Limb (tissue), 2 donors: ENCODE data around the gene TMEM121.

ENCODE experiments used
- DNase-seq, 2 donors: peaks; one replicate each; pipeline ENCODE4 v3.0.0-alpha.2; 2016; ENCODE audit errors: extremely low spot score in 2 of 2

TMEM121 gene

DNA sequence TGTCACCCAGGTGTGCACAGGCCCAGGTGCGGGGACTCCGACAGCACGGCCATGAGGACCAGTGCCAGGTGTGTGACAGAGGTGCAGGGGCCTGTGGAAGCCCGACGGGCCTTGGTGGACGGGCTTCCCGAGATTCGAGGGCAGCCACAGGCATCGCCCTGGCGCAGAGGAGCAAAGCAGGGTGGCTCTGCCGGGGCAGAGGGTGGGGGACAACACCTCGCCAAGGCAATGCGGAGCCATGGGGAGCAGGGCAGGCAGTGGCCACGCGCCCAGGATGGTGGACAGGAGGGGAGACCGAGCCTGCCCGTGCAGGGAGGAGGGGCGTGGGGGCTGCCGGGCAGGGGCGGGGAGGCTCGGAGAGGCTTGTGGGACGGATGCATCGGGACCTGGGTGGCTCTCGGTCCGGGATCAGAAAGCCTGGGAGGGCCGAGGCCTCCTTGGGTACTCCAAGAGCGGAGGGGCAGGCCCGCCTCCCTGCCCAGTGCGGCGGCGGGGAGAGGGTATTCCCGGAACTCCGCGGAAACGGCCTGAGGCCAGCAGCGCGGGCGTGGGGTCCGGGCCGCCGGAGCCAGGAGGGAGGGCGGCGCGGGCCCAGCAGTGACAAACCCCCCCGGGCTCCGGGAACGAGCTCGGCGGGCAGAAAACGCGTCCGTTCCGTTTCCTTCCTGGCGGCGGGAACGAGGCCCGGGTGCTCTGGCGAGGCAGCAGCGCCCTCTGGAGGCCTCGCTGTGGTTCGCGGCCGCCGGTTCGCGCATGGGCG is 1.6 kb downstream of the TMEM121 start:
- peak; percentile 78 to 90 for DNase-seq

DNA sequence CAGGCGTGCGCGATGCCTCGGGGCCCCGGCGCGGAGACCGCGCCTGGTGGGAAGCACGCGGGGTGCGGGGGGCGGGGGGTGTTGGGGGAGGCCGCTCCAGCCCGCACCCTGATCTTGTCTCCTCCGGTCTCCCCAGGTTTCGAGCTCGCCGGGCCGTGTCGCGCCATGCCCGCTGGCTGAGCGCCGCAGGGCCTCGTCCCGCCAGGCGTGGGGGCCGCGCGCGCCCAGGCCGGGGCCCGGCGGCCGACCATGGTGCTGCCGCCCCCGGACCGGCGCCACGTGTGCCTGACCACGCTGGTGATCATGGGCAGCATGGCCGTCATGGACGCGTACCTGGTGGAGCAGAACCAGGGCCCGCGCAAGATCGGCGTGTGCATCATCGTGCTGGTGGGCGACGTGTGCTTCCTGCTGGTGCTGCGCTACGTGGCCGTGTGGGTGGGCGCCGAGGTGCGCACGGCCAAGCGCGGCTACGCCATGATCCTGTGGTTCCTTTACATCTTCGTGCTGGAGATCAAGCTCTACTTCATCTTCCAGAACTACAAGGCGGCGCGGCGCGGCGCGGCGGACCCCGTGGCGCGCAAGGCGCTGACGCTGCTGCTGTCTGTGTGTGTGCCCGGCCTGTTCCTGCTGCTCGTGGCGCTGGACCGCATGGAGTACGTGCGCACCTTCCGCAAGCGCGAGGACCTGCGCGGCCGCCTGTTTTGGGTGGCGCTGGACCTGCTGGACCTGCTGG is 2.4 kb downstream of the TMEM121 start:
- DNase-seq = peak in 1 of 2 donors; percentile 51

DNA sequence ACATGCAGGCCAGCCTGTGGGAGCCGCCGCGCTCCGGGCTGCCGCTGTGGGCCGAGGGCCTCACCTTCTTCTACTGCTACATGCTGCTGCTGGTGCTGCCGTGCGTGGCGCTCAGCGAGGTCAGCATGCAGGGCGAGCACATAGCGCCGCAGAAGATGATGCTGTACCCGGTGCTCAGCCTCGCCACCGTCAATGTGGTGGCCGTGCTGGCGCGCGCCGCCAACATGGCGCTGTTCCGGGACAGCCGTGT is 2.9 kb downstream of the TMEM121 start:
- DNase-seq = no peak

DNA sequence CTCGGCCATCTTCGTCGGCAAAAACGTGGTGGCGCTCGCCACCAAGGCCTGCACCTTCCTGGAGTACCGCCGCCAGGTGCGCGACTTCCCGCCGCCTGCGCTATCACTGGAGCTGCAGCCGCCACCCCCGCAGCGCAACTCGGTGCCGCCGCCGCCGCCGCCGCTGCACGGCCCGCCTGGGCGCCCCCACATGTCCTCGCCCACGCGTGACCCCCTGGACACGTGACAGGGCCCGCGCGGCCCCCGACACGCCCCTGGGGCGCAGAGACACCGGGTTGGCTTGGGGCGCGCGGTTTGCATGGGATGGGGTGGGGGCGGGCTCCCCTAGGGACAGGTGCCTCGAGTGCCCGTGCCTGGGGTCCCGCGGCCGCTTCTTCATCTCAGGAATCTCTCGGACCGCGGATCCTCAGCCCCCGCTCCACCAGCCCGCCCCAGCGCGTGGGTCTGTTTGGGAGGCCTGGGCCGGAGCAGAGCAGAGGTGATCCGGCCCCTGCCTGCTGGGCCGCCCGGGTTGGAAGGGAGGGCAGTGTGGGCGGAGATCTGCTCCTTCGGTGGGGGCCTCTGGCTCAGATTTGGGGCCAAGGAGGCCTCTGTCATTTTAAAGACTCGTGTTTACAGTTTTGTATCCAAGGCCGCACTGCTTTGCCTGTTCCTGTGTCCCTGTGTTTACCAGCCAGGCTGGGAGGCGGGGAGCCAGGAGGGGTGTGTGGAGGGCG is 3.3 kb downstream of the TMEM121 start:
- DNase-seq = peak in 1 of 2 donors; percentile 51

DNA sequence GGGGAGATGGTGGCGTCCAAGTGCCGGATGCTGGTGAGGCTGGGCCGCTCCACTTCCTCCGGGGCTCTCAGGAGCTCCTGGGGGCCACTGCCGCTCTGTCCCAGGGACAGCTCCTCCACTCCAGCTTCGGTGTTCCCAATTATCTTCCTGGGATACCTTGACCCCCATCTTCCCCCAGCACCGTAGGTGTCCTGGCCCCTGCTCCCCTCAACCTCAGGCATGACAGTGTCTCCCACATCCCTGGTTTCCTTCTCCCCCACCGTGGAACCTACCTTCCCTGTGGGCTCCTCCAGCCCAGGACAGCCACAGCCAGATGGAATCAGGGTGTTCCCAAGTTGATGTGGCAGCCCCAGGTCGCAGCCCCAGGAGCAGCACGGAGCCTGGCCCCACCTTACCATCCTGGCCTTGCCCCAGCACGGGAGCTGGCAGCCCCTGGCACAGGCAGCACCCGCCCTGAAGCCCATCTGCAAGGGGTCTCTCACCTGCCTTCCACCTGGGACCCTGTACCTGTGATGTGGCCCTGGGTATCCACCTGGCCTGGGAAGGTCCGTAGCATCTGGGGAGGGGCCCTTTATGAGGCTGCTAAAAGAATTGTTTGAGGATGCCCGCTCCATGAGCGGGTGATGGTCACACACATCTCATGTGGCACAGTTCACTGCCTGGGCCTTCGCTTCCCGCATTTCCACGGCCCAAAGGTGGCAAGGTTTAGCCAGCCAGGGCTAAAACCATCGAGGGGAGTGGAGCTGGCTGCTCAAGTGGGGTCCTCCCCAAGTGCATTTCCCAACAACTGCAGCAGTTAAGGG is 4.1 kb downstream of the TMEM121 start:
- DNase-seq = no peak

DNA sequence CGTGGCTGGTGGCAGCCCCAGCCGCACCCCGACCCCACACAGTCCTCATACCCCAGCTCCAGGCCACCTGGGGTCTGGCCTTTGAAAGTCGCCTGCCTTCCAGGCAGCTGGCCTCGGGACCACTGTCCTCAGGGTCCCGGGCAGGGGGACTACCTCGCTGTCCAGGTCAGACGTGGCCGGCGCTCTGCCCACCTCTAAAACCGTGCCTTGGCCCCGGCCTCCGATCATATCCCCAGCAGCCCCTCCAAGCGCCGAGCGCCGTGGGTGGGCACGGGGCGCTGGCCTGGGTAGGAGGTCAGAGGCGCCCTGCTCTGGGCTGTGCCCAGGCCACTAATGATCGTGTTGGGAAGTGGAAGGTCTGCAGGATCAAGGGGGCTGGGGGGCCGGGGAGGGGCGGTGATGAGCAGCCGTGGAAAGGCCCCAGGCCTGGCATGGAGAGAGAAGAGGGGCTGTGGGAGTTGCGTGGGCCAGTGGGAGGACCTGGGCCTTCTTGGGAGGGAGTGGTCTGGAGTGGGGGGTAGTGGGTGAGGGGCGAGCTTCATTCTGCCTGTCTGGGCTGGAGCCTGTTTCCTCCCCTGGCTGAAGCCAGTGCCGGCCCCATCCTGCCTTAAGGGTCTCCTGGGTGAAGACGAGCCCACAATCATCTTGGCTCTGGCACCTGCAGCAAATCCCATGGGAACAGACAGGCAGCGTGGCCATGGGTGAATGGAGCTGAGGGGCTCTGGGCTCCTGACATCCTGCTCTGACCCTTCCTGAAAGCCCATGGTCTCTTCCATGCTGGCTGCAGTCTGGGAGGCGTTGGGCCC is 4.9 kb downstream of the TMEM121 start:
- DNase-seq = no peak

DNA sequence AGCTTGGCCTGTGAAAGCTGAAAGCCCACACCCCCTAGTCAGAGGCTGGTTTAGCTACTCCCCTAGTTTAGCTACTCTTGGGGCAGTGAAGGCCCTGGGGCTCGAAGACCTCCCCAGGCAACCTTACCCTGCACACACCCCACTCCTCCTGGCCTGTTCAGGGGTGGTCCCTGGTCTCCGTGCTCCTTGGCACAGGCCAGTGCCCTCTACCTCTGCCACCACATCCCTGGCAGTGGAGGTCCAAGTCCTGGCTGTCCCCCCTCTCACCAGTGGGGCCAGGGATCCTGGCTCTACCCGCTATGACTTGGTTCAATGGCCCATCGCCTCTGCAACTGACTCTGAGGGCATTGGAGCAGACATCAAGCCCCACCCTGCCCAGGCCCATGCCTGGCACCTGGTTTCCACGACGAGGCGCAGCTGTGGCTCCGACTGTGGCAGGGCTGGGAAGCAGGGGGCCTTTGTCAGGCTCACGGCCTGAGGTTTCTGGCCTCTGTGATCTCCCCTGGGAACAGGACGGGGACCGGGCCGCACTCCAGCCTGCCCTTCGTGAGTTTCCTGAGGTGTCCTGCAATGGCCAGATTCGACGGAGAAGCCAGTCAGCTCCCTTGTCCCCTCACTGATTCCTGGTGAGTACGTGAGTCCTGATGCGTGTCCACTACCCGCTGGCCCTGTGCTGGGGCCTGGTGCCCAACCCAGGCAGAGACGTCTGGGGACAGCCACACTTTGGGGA is 5.7 kb downstream of the TMEM121 start:
- DNase-seq = no peak

DNA sequence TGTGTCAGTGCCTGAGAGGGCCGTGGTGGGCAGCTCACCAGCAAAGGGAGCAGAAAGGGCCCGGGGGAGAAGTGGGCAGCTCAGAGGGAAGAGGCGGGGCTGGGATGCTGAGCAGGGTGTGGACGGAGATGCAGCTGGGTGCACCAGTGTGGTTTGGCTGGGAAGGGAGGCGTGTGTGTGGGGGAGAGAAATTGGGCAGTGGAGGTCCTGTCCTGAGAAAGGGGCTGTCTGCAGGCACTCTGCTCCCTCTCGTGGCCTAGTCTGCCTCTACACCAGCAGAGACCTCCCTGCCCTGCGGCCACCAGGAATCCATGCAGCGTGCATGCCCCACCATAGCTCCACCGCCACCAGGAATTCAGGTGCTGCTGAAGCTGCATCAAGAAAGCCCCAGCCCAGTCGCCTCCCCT is 6.4 kb downstream of the TMEM121 start:
- no peak for DNase-seq

DNA sequence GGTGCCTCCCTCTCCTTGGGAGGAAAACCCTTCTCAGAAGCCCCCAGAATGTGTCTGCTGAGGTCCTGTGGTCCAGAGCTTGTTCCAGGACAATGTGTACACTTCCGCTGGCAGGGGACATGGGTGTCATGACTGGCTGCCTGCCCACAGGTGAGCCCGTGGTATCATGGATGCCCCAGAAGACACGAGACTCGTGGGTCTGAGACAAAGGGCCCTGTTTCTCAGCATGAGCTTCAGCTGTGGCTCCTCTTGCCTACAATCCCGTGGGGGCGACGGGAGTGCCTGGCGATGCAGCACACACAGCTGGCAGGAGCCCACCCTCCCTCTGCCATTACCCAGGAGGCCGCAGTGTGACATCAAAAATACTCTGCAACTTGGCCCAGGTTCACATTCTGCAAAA is 7.0 kb downstream of the TMEM121 start:
- DNase-seq = no peak

DNA sequence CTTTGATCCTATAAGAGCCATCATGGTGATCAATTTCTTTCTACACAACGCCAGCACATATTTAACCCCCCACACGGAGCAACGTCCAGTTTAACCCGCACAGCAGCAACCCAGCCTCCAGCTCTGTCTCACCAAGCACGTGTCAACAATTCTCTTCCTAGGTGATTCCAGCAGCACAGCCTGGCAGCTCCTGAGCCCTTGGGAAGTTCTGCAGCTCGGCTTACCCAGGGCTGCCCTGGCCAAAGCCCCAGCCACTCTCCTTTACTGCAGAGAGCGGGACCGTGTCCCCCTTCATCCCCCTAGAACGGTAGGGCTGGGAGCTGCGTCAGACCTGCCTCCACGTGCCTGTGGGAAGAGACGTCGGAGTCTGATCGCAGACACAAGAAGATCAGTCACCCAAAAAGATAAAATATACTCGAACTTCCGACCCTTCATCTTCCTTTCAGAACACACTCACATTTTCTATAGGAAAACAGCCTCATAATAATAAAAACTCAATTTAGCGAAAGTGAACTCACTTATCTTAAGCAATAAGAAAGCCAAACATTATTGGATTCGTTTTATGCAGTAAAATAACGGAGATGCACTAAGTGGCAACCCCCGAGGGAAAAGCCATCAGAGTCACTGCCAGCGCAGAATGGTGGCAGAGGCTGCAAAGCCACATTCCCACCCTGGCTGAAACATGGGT is 7.6 kb downstream of the TMEM121 start:
- no peak for DNase-seq

DNA sequence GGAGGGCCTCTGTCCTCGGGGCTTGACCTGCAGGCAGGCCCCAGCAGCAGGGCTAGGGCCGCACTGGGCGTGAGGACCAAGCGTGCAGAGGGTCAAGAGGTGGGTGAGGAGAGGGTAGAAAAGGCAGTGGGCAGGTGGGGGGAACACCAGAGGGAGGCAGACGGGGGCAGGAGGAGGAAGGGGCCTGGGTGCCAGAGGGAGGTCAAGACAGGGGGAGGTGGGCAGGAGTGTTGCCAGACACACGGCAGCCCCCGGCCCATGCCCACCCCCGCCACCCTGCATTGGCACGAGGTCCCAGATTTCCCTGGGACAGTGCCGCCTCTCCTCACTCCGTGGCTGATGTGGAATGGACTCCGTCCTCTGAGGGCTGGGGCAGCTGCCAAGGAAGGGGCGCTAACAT is 8.2 kb downstream of the TMEM121 start:
- DNase-seq = no peak

DNA sequence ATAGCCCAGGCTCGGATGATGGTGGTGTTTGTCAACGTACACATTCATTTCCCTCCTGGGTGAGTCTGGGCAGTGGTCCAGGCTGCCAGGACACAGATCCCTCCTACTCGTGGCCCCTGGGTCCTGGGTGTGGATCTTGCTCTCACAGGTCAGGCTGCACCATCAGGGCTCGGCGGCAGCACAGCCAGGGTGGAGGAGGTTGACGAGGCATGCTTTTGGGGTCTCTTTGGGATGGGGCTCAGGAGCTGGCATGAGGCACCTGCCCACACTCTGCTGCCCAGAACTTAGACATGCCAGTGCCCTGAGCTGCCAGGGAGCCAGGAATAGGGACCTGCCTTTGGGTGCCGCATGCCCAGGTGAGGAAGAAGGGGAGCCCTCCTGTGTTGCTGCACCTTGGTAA is 9.7 kb downstream of the TMEM121 start:
- DNase-seq = no peak

DNA sequence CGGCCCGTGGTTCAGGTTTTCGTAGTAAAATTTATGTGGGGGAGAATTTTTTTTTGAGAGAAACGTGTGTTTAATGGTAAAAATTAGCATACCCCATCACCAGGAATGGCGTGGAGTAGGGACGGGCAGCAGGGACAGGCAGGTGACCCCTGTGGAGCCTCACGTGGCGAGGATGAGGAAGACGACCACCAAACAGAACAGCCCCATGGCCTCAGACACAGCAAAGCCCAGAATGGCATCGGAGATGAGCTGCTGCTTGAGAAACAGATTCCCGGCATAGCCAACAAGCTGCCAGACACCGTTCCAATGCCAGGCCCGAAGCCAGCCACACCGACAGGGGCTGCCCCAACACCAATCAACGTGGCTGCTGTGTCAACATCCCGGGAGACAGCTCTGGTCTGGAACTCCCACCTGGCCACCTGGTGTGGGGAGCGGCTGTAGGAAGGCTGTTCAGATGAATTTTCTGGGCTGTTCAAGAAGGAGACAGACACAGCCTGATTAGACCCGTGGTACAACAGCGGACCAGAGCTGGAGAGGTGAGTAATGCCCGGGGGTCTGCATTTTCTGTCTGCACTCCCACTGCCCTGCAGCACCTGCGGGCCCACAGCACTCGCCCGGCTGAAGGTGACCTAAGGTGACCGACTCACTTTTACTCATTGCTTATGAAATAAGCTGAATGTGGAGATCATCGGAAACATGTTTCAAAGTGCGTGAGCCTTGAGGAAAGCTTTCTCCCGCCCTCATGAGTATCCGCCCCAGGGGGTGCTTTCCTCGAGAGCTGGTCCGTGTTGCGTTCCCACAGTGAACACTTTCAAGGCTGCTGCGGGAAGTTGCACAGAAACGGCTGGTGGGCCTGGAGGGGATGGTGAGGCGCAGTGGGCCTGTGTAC is 10.6 kb downstream of the TMEM121 start:
- no peak for DNase-seq

DNA sequence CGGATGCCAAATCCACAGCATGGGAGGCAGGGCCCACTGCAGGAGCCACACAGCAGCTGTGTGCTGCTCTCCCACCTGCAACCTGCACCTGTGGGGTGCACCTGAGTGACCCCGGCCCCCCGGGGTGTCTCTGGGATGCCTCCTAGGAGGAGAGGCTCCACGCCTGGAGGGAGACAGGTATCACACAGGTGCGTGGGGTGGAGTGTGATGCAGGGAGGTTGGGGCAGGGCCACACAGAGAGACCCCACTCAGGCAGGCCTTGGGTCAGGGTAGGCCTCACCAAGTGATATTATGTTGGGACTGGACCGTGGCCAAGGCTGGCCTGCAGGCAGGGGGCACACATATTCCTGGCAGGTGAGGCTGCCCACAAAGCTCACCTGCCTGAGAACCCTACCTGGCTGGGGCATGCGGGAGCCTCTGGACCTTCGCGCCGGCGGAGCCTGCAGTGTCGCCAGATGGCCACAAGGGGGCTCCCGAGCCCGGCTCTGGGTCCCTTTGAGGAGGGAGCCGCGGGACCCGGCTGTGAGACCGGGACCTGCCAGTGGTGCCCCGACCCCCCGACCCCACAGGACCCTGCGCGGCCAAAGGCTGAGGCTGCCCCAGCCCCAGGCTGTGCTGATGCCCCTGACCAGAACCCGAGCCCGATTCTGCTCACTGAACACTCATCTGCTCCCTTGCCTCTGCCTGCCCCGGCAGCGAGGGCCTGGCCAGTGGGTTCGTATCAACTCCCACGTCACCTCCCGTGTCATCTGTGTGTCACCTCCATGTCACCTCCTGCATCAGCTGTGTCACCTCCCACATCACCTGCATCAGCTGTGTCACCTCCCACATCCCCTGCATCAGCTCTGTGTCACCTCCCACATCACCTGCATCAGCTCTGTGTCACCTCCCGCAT is 11.4 kb downstream of the TMEM121 start:
- peak in 1 of 2 donors; percentile 74 for DNase-seq

DNA sequence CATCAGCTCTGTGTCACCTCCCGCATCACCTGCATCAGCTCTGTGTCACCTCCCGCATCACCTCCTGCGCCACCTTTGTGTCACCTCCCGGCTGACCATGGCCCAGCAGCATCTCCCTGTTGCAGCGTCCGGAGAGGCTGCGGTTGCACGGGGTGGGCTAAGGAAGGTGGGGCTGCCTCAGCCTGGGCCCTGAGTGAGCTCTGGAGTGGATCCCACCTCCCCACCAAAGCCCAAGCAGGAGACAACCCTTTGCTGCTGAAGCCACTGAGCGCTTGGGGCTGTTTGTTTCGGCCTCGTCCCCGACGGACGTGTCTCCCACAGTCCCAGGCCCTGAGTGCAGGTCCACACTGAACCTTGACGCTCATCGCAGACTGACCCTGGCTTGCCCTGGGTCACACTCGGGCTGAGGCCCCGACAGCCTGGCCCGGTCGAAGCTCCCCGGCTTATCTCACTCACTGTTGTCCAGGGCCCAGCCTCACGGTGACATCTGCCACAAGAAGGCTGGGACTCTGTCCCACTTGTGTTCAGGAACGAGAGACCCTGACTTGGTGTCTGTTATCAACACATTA is 12.2 kb downstream of the TMEM121 start:
- DNase-seq = no peak

DNA sequence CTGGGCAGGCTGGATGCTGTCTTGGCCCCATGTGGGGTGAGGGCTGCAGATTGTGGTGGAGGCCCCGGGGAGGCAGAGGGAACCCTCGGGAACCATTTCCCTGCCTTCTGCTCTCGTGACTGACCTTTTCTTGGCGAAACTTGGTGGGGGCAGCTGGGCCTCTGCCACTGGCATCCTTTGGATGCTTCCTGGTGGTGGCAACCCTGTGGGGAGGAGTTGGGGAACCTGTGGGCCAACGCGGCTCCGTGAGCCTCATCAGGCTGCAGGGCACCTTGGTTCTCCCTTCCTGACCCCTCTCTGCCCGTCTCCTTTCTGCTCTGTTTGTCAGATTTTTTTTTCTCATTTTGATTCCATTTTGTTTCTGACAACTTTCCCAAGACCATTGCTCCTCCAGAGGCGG is 14.4 kb downstream of the TMEM121 start:
- DNase-seq = no peak

DNA sequence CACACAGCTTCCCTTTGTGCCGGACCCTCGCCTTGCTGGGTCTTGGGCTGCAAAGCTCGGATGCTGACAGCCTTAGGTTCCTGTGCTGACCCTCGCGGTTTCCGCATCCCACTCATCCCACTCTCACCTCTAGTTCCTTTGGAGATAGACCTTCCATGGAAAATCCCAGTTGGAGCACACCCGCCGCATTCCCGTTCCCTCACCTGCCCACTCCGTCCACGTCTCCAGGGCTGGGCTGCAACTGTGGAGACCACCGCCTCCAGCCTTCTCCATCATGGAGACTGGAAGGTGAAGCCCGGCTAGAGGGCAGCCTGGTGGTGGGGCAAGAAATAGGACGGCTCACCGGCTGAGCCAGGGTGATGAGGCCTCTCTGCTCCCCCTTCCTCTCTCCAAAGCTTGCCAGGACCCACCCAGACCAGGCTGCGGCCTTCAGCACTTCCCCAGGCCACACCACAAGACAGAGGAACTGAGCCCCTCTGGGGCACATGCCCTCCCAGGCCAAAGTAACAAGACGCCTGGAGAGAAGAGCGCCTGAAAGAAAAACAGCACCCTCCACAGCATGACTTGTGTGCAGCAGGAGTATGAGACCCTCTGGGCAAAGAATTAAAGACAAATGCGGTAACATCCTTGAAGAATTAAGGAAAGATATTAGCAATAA is 15.0 kb downstream of the TMEM121 start:
- no peak for DNase-seq
